Measurements from ENCODE around the gene CLEC14A. TPM values are rescaled to one million over a fixed set of nuclear protein-coding genes. Genes with fewer than 3 reads are reported as not detected.

The CLEC14A gene
- total RNA-seq, 1 experiment from 2014 or later: not detected

DNA sequence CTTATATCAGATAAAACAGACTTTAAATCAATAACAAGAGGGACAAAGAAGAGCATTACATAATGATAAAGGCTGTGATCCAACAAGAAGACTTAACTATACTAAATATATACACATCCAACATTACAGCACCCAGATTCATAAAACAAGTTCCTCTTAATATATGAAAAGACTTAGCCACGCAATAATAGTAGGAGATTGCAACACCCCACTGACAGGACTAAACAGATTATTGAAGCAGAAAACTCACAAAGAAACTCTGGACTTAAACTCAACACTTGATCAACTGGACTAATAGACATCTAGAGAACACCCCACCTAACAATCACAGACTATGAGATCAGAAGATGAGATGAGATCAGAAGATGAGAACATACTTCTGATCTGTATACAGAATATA, 5.7 kb upstream of the CLEC14A start:
- intact Hi-C loops (cut with micrococcal nuclease; ENCODE audit: unreplicated experiment): no loop called here
- Mint-ChIP-seq H3K27ac (ENCODE audit: unreplicated experiment) (no peak overlapping the region), H3K4me3 (ENCODE audit: low read depth, unreplicated experiment) (no peak overlapping the region), H3K27me3 (ENCODE audit: unreplicated experiment) (no peaks in the 10 kb centered on the region), H3K4me1 (ENCODE audit: low read depth, unreplicated experiment) (no peaks in the 10 kb centered on the region), H3K9me3 (ENCODE audit: low read depth, unreplicated experiment) (no peaks in the 10 kb centered on the region), H3K36me3 (ENCODE audit: insufficient read depth, unreplicated experiment) (no peaks in the 10 kb centered on the region)
- CTCF ChIA-PET: interaction anchor here (0.6 kb wide), 1 partner anchor 324 kb away, joined by 3 read pairs; no protein-coding TSS in a partner anchor
- TF ChIP-seq, protein P1, sequence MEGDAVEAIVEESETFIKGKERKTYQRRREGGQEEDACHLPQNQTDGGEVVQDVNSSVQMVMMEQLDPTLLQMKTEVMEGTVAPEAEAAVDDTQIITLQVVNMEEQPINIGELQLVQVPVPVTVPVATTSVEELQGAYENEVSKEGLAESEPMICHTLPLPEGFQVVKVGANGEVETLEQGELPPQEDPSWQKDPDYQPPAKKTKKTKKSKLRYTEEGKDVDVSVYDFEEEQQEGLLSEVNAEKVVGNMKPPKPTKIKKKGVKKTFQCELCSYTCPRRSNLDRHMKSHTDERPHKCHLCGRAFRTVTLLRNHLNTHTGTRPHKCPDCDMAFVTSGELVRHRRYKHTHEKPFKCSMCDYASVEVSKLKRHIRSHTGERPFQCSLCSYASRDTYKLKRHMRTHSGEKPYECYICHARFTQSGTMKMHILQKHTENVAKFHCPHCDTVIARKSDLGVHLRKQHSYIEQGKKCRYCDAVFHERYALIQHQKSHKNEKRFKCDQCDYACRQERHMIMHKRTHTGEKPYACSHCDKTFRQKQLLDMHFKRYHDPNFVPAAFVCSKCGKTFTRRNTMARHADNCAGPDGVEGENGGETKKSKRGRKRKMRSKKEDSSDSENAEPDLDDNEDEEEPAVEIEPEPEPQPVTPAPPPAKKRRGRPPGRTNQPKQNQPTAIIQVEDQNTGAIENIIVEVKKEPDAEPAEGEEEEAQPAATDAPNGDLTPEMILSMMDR (IDR thresholded peaks at IDR 0.05; ENCODE audit: unreplicated experiment): no peak
- no TSS peak for BruUV-seq (replicated peaks)
- DNase-seq: no peak

DNA sequence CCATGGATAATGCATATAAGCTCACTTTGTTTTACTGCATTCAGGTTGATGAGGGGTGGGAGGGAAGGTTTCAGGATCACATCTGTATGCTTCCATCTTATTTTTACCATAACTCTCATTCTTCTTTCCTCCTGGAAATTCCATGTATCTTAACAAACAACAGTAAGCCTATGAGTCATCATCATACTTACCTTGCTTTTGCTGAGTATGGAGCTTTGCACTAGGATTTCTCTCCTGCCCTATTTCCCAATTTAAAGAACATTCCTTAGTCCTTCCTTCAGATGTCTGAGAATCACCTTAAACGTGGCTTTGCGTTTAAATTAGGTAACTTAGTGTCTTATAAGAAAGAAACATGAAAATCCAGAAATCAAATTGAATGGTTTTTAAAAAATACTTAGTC, 1.6 kb upstream of the CLEC14A start:
- no peaks in the 10 kb centered on the region for H3K9me3 Mint-ChIP-seq (ENCODE audit: low read depth, unreplicated experiment)
- H3K36me3 Mint-ChIP-seq (ENCODE audit: insufficient read depth, unreplicated experiment): no peaks in the 10 kb centered on the region
- no TSS peak for BruUV-seq (replicated peaks)
- no peak for DNase-seq
- no peaks in the 10 kb centered on the region for H3K27me3 Mint-ChIP-seq (ENCODE audit: unreplicated experiment)
- TF ChIP-seq, protein P1 (IDR thresholded peaks at IDR 0.05; ENCODE audit: unreplicated experiment): no peak
- CTCF ChIA-PET: no interaction called here
- no peaks in the 10 kb centered on the region for H3K4me1 Mint-ChIP-seq (ENCODE audit: low read depth, unreplicated experiment)
- intact Hi-C loops (cut with micrococcal nuclease; ENCODE audit: unreplicated experiment): no loop called here
- no peak overlapping the region for H3K27ac Mint-ChIP-seq (ENCODE audit: unreplicated experiment)
- H3K4me3 Mint-ChIP-seq (ENCODE audit: low read depth, unreplicated experiment): no peak overlapping the region

DNA sequence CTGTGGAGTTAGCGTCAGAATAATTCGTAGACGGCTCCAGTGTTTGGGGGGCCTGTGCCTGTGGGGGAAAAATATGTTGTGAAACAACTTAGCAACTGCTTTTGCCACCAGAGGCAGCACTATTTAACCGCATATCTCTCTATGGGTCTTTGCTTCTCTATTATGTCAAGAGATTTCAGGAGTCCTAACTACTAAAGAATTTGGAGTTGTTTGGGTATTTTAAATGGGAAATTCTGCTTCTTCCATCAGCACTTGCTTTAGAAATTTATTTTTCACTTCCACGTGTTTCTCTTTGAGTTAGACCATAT, 594 bp upstream of the CLEC14A start:
- CTCF ChIA-PET: no interaction called here
- Mint-ChIP-seq H3K27ac (ENCODE audit: unreplicated experiment) (no peak overlapping the region), H3K9me3 (ENCODE audit: low read depth, unreplicated experiment) (no peaks in the 10 kb centered on the region), H3K27me3 (ENCODE audit: unreplicated experiment) (no peaks in the 10 kb centered on the region), H3K36me3 (ENCODE audit: insufficient read depth, unreplicated experiment) (no peaks in the 10 kb centered on the region), H3K4me1 (ENCODE audit: low read depth, unreplicated experiment) (no peaks in the 10 kb centered on the region), H3K4me3 (ENCODE audit: low read depth, unreplicated experiment) (no peak overlapping the region)
- TF ChIP-seq, protein P1 (IDR thresholded peaks at IDR 0.05; ENCODE audit: unreplicated experiment): no peak
- no TSS peak for BruUV-seq (replicated peaks)
- no peak for DNase-seq
- intact Hi-C loops (cut with micrococcal nuclease; ENCODE audit: unreplicated experiment): no loop called here

DNA sequence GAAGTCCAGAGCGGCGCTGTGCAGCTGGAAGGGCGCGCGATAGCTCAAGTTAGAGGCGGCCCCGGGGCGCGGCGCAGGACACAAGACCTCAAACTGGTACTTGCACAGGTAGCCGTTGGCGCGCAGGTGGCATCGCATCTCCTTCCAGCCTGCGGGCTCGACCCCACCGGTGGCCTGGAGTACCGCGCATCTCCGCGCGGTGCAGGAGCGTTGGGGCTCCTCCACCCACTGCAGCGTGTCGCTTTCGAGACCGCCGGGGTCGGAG, 553 bp downstream of the CLEC14A start:
- TF ChIP-seq, protein P1 (IDR thresholded peaks at IDR 0.05; ENCODE audit: unreplicated experiment): no peak
- Mint-ChIP-seq H3K9me3 (ENCODE audit: low read depth, unreplicated experiment) (no peaks in the 10 kb centered on the region), H3K4me1 (ENCODE audit: low read depth, unreplicated experiment) (no peaks in the 10 kb centered on the region), H3K4me3 (ENCODE audit: low read depth, unreplicated experiment) (no peak overlapping the region), H3K27me3 (ENCODE audit: unreplicated experiment) (no peaks in the 10 kb centered on the region), H3K27ac (ENCODE audit: unreplicated experiment) (no peak overlapping the region), H3K36me3 (ENCODE audit: insufficient read depth, unreplicated experiment) (no peaks in the 10 kb centered on the region)
- BruUV-seq (replicated peaks): no TSS peak
- CTCF ChIA-PET: no interaction called here
- intact Hi-C loops (cut with micrococcal nuclease; ENCODE audit: unreplicated experiment): no loop called here
- DNase-seq: no peak
